Endodermal cell (in vitro differentiated cells): ENCODE results near the gene MTX3. TPM values are rescaled to one million over a fixed set of nuclear protein-coding genes. Genes with fewer than 3 reads are reported as not detected.

Experiments
- DNase-seq: peaks from one replicate; pipeline ENCODE4 v3.0.0-alpha.2; 2017
- H3K27ac ChIP-seq: 2 replicates; pipeline ENCODE4 v1.5.1; 2013; ENCODE audit warnings: mild to moderate bottlenecking, low read depth, low read length, moderate library complexity
- H3K27me3 ChIP-seq: 2 replicates; pipeline ENCODE4 v1.6.1; 2013; ENCODE audit warnings: mild to moderate bottlenecking, low read length, moderate library complexity; ENCODE audit not compliant: insufficient read depth, control insufficient read depth, poor library complexity, severe bottlenecking
- H3K36me3 ChIP-seq: 2 replicates; pipeline ENCODE4 v1.7.0; 2013; ENCODE audit warnings: mild to moderate bottlenecking, low read length, moderate library complexity; ENCODE audit not compliant: control insufficient read depth, insufficient read depth
- H3K4me1 ChIP-seq: one replicate; pipeline ENCODE4 v1.7.0; 2013; ENCODE audit warnings: low read length; ENCODE audit not compliant: control insufficient read depth, insufficient read depth
- H3K4me3 ChIP-seq: 2 replicates; pipeline ENCODE4 v1.5.1; 2013; ENCODE audit warnings: mild to moderate bottlenecking, low read length, moderate library complexity
- H3K9ac ChIP-seq: 2 replicates; pipeline ENCODE4 v1.6.1; 2013; ENCODE audit warnings: mild to moderate bottlenecking, low read length, moderate library complexity; ENCODE audit not compliant: poor library complexity, severe bottlenecking; ENCODE audit errors: extremely low read depth
- H3K9me3 ChIP-seq: 2 replicates; pipeline ENCODE4 v1.6.1; 2013; ENCODE audit warnings: mild to moderate bottlenecking, low read length, moderate library complexity; ENCODE audit not compliant: control insufficient read depth
- H3K27ac Mint-ChIP-seq: 2 replicates; pipeline ENCODE4 v1.8.0; 2020; ENCODE audit warnings: mixed read lengths
- H3K27me3 Mint-ChIP-seq: 2 replicates; pipeline ENCODE4 v1.8.0; 2021; ENCODE audit warnings: mild to moderate bottlenecking, mixed read lengths; ENCODE audit not compliant: insufficient read depth
- H3K36me3 Mint-ChIP-seq: 2 replicates; pipeline ENCODE4 v1.8.0; 2020; ENCODE audit warnings: low read depth, mixed read lengths
- H3K4me1 Mint-ChIP-seq: 2 replicates; pipeline ENCODE4 v1.8.0; 2020; ENCODE audit warnings: mixed read lengths
- H3K4me3 Mint-ChIP-seq: 2 replicates; pipeline ENCODE4 v1.8.0; 2020; ENCODE audit warnings: mild to moderate bottlenecking, moderate library complexity, mixed read lengths
- H3K9me3 Mint-ChIP-seq: 2 replicates; pipeline ENCODE4 v1.8.0; 2020; ENCODE audit warnings: mild to moderate bottlenecking, mixed read lengths
- CTCF ChIP-seq: fragments of 200-600 bp; sonication (generic); conservative IDR thresholded peaks from 2 replicates; pipeline ENCODE4 v1.5.0; 2021; ENCODE audit warnings: antibody characterized with exemption, mild to moderate bottlenecking
- WGBS, 2 experiments: methylation state at CpG; one replicate each; pipeline versions ENCODE4 v1.1.5 to v1.1.7; 2013; ENCODE audit warnings: missing lambda C conversion rate in 2 of 2, mixed read lengths in 1 of 2; ENCODE audit not compliant: insufficient coverage in 1 of 2, insufficient read length in 1 of 2; 5-methylcytosine and 5-hydroxymethylcytosine counted together
- total RNA-seq, 2 donors: library from RNA; stranded (reverse); fragmentation: NEBNext Ultra II Directional in 1 of 2; extraction: Animal tissue kit (Norgen Biotek cat#: 25700) in 1 of 2; gene quantifications; 2 replicates in 1 of 2; 3 replicates in 1 of 2; pipeline ENCODE4 v1.2.1, GENCODE V29; 2021

The MTX3 gene
- total RNA-seq, 2 donors from 2014 or later: 25.7 to 39.7 TPM

DNA sequence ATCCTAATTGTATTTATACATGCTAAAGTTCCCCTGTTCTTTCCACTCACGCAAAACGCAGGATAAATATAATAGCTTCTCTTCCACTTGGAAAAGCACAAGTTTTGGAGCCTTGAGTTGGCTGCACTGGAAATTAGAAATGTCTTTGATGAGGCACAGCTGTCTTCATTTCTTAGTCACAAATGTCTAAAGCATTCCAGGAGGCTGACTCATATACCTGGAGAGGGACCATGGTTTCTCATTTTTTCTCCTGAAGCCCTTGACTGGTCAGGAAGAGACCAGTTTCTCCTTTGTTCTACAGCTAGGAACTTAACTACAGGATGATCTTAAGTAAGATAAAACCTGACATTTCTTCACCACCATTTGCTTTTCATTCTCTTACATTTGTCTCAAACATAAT lies 16.2 kb downstream of the MTX3 start:
- H3K4me1 Mint-ChIP-seq: peaks cover 5% of the 10 kb centered on the region
- Histone ChIP-seq H3K4me1 (no peaks in the 10 kb centered on the region), H3K9me3 (no peaks in the 10 kb centered on the region), H3K9ac (no peak overlapping the region), H3K27ac (no peak overlapping the region), H3K4me3 (no peak overlapping the region), H3K27me3 (no peaks in the 10 kb centered on the region), H3K36me3 (peaks cover 44% of the 10 kb centered on the region)
- H3K27ac Mint-ChIP-seq: no peak overlapping the region
- no peaks in the 10 kb centered on the region for H3K9me3 Mint-ChIP-seq
- H3K27me3 Mint-ChIP-seq: no peaks in the 10 kb centered on the region
- TF ChIP-seq CTCF: no peak
- 93% methylated on average over 2 of the region's 2 CpGs; no CpG with 5 or more reads in 1 of the 2 experiments for WGBS, 2 experiments
- DNase-seq: no peak
- peaks cover 27% of the 10 kb centered on the region for H3K36me3 Mint-ChIP-seq
- no peak overlapping the region for H3K4me3 Mint-ChIP-seq

DNA sequence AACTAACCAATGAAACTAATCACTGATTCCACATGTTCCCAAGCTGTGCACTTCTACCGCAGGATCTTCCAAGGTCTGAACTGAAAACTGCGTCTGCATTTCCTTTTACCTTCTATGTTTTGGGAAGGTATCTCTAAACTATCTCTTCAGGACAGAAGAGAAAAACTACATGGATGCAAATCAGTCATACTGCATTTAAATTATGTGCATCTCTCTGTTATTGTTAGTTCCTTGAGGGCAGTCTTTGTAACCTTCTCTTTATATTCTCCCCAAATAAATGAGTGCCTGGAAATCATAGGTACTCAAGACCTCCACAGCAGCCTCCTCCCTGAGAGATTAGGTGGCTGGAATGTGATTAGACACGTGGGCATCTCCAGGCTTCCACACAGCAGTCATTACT lies 17.1 kb downstream of the MTX3 start:
- Histone ChIP-seq H3K27me3 (no peaks in the 10 kb centered on the region), H3K9me3 (no peaks in the 10 kb centered on the region), H3K4me1 (no peaks in the 10 kb centered on the region), H3K9ac (no peak overlapping the region), H3K4me3 (no peak overlapping the region), H3K36me3 (peaks cover 37% of the 10 kb centered on the region), H3K27ac (no peak overlapping the region)
- WGBS, 2 experiments: 72 to 88% methylated on average over 2 to 3 of the region's 3 CpGs
- Mint-ChIP-seq H3K4me1 (peaks cover 5% of the 10 kb centered on the region), H3K36me3 (peaks cover 24% of the 10 kb centered on the region), H3K27ac (no peak overlapping the region), H3K27me3 (no peaks in the 10 kb centered on the region), H3K9me3 (no peaks in the 10 kb centered on the region), H3K4me3 (no peak overlapping the region)
- DNase-seq: no peak
- TF ChIP-seq CTCF: no peak

- peaks cover 5% of the 10 kb centered on the region for H3K4me1 Mint-ChIP-seq
- no peak overlapping the region for H3K27ac Mint-ChIP-seq
- no peak overlapping the region for H3K4me3 Mint-ChIP-seq
- DNase-seq: no peak
- H3K27me3 Mint-ChIP-seq: no peaks in the 10 kb centered on the region
- H3K9me3 ChIP-seq: no peaks in the 10 kb centered on the region
- no peak overlapping the region for H3K27ac ChIP-seq
- no peak overlapping the region for H3K4me3 ChIP-seq
- WGBS, 2 experiments: 82% methylated on average over 3 of the region's 3 CpGs; no CpG with 5 or more reads in 1 of the 2 experiments
- no peak for TF ChIP-seq CTCF
- H3K9me3 Mint-ChIP-seq: no peaks in the 10 kb centered on the region
- H3K27me3 ChIP-seq: no peaks in the 10 kb centered on the region
- peaks cover 19% of the 10 kb centered on the region for H3K36me3 Mint-ChIP-seq
- H3K36me3 ChIP-seq: peaks cover 32% of the 10 kb centered on the region
- no peak overlapping the region for H3K9ac ChIP-seq
- no peaks in the 10 kb centered on the region for H3K4me1 ChIP-seq
These were observed 17.6 kb downstream of the MTX3 start for GRCh38 chr5:79973511-79973910.
